Measurements from ENCODE around the gene MTMR4. TPM values are rescaled to one million over a fixed set of nuclear protein-coding genes. Genes with fewer than 3 reads are reported as not detected.
"Not testable (repeated sequence)": the region's sequence is repeated elsewhere in the genome, so short reads cannot be mapped to it uniquely, and the experiment has no call there.

The MTMR4 gene
- total RNA-seq: 10 to 100 TPM; 90.2 to 91.8 TPM
- 23.3 TPM for polyA plus RNA-seq

- Mint-ChIP-seq H3K27ac (peak within 1 kb of the TSS; percentile 65 to 97 (median 87)), H3K27me3 (peaks cover 0 to 9% of the 10 kb centered on the region in 2 donors), H3K36me3 (peaks cover 0 to 40% (median 17%) of the 10 kb centered on the region in 3 donors), H3K9me3 (no peaks in the 10 kb centered on the region), H3K4me1 (peaks cover 44 to 70% (median 64%) of the 10 kb centered on the region in 3 donors), H3K4me3 (peak within 1 kb of the TSS; percentile 85 to 97 (median 89))
- ChIA-PET CTCF (interaction anchor here (1.0 to 2.2 kb wide), 3 partner anchors 8 to 197 kb away, joined by 4 to 7 read pairs (median 5); partner anchors contain the start of gene HSF5), POLR2A (interaction anchor here (0.7 to 1.2 kb wide), 3 partner anchors 26 to 592 kb away, joined by 3 to 5 read pairs (median 3); partner anchors contain the start of genes HSF5 and TRIM37)
- peak within 1 kb of the TSS; percentile 67 for H3K4me3 ChIP-seq (ENCODE audit: low read length)
- DNase-seq: peak; percentile 69 to 80 (median 71)
- H3K36me3 ChIP-seq (ENCODE audit: insufficient read depth, low read length): peaks cover 36% of the 10 kb centered on the region
- no peaks in the 10 kb centered on the region for H3K27me3 ChIP-seq (ENCODE audit: insufficient read depth, low read length, poor library complexity, severe bottlenecking)
- H3K4me1 ChIP-seq (ENCODE audit: insufficient read depth, low read length): peaks cover 43% of the 10 kb centered on the region
- no peaks in the 10 kb centered on the region for H3K9me3 ChIP-seq (ENCODE audit: low read length)
- H3K27ac ChIP-seq (ENCODE audit: low read depth, low read length): peak within 1 kb of the TSS; percentile 51
Measured at GRCh38 chr17:58513965-58514769, at the start of gene MTMR4. TSS of gene MTMR4 (minus strand) at chr17:58514638. CDS start at chr17:58514407, 231 bp downstream.

- Mint-ChIP-seq H3K36me3 (no peaks in the 10 kb centered on the region), H3K27me3 (peaks cover 0 to 5% of the 10 kb centered on the region in 2 donors), H3K27ac (no peak overlapping the region), H3K4me3 (no peak overlapping the region), H3K4me1 (peaks cover 4 to 9% (median 5%) of the 10 kb centered on the region in 3 donors), H3K9me3 (no peaks in the 10 kb centered on the region)
- CTCF ChIA-PET: no interaction called here
- no peaks in the 10 kb centered on the region for H3K4me1 ChIP-seq (ENCODE audit: insufficient read depth, low read length)
- H3K36me3 ChIP-seq (ENCODE audit: insufficient read depth, low read length): no peaks in the 10 kb centered on the region
- H3K27ac ChIP-seq (ENCODE audit: low read depth, low read length): no peak overlapping the region
- no peak for DNase-seq
- POLR2A ChIA-PET: no interaction called here
- no peaks in the 10 kb centered on the region for H3K27me3 ChIP-seq (ENCODE audit: insufficient read depth, low read length, poor library complexity, severe bottlenecking)
- H3K9me3 ChIP-seq (ENCODE audit: low read length): no peaks in the 10 kb centered on the region
- no peak overlapping the region for H3K4me3 ChIP-seq (ENCODE audit: low read length)
Measured at GRCh38 chr17:58560511-58560910, 46.1 kb upstream of the MTMR4 start.

GRCh38 chr17:58557981-58558380, 43.5 kb upstream of the MTMR4 start:
- Histone ChIP-seq H3K27me3 (ENCODE audit: insufficient read depth, low read length, poor library complexity, severe bottlenecking) (no peaks in the 10 kb centered on the region), H3K27ac (ENCODE audit: low read depth, low read length) (no peak overlapping the region), H3K9me3 (ENCODE audit: low read length) (no peaks in the 10 kb centered on the region), H3K4me1 (ENCODE audit: insufficient read depth, low read length) (no peaks in the 10 kb centered on the region), H3K36me3 (ENCODE audit: insufficient read depth, low read length) (no peaks in the 10 kb centered on the region), H3K4me3 (ENCODE audit: low read length) (no peak overlapping the region)
- peaks cover 4 to 9% (median 5%) of the 10 kb centered on the region in 3 donors for H3K4me1 Mint-ChIP-seq
- no peak for DNase-seq
- POLR2A ChIA-PET: no interaction called here
- CTCF ChIA-PET: no interaction called here
- peaks cover 0 to 3% of the 10 kb centered on the region in 2 donors for H3K27me3 Mint-ChIP-seq
- H3K9me3 Mint-ChIP-seq: no peaks in the 10 kb centered on the region
- H3K27ac Mint-ChIP-seq: no peak overlapping the region
- no peaks in the 10 kb centered on the region for H3K36me3 Mint-ChIP-seq
- no peak overlapping the region for H3K4me3 Mint-ChIP-seq

GRCh38 chr17:58556833-58557250, 42.4 kb upstream of the MTMR4 start:
- H3K9me3 Mint-ChIP-seq: no peaks in the 10 kb centered on the region
- DNase-seq: no peak
- Histone ChIP-seq H3K9me3 (ENCODE audit: low read length) (no peaks in the 10 kb centered on the region), H3K36me3 (ENCODE audit: insufficient read depth, low read length) (no peaks in the 10 kb centered on the region), H3K4me1 (ENCODE audit: insufficient read depth, low read length) (no peaks in the 10 kb centered on the region), H3K27ac (ENCODE audit: low read depth, low read length) (no peak overlapping the region), H3K4me3 (ENCODE audit: low read length) (no peak overlapping the region), H3K27me3 (ENCODE audit: insufficient read depth, low read length, poor library complexity, severe bottlenecking) (no peaks in the 10 kb centered on the region)
- H3K36me3 Mint-ChIP-seq: no peaks in the 10 kb centered on the region
- ChIA-PET POLR2A (no interaction called here), CTCF (no interaction called here)
- H3K4me3 Mint-ChIP-seq: no peak overlapping the region
- peaks cover 0 to 3% of the 10 kb centered on the region in 2 donors for H3K27me3 Mint-ChIP-seq
- peaks cover 4 to 9% (median 5%) of the 10 kb centered on the region in 3 donors for H3K4me1 Mint-ChIP-seq
- peak overlapping the region in 1 of 8 donors; percentile 11 for H3K27ac Mint-ChIP-seq

- POLR2A ChIA-PET; H3K36me3 ChIP-seq (ENCODE audit: insufficient read depth, low read length); H3K27me3 Mint-ChIP-seq; H3K36me3 Mint-ChIP-seq; H3K9me3 ChIP-seq (ENCODE audit: low read length); H3K4me1 Mint-ChIP-seq; H3K27ac Mint-ChIP-seq; H3K27ac ChIP-seq (ENCODE audit: low read depth, low read length); H3K9me3 Mint-ChIP-seq; H3K4me3 ChIP-seq (ENCODE audit: low read length); H3K4me1 ChIP-seq (ENCODE audit: insufficient read depth, low read length); H3K27me3 ChIP-seq (ENCODE audit: insufficient read depth, low read length, poor library complexity, severe bottlenecking); DNase-seq; CTCF ChIA-PET; H3K4me3 Mint-ChIP-seq: not testable (repeated sequence)
Measured at GRCh38 chr17:58555109-58555508, 40.7 kb upstream of the MTMR4 start.

GRCh38 chr17:58541249-58541648, 26.8 kb upstream of the MTMR4 start:
- H3K4me1 Mint-ChIP-seq: no peaks in the 10 kb centered on the region
- H3K9me3 Mint-ChIP-seq: no peaks in the 10 kb centered on the region
- Histone ChIP-seq H3K27ac (ENCODE audit: low read depth, low read length) (no peak overlapping the region), H3K27me3 (ENCODE audit: insufficient read depth, low read length, poor library complexity, severe bottlenecking) (no peaks in the 10 kb centered on the region), H3K4me1 (ENCODE audit: insufficient read depth, low read length) (no peaks in the 10 kb centered on the region), H3K4me3 (ENCODE audit: low read length) (no peak overlapping the region), H3K9me3 (ENCODE audit: low read length) (no peaks in the 10 kb centered on the region), H3K36me3 (ENCODE audit: insufficient read depth, low read length) (no peaks in the 10 kb centered on the region)
- no peaks in the 10 kb centered on the region for H3K36me3 Mint-ChIP-seq
- CTCF ChIA-PET: interaction anchor here (1.0 kb wide), 1 partner anchor 23 kb away, joined by 3 read pairs; no protein-coding TSS in a partner anchor
- H3K27me3 Mint-ChIP-seq: peaks cover 4 to 11% of the 10 kb centered on the region in 2 donors
- no peak overlapping the region for H3K4me3 Mint-ChIP-seq
- POLR2A ChIA-PET: no interaction called here
- H3K27ac Mint-ChIP-seq: no peak overlapping the region
- no peak for DNase-seq

GRCh38 chr17:58539698-58540097, 25.3 kb upstream of the MTMR4 start:
- Mint-ChIP-seq H3K27ac (no peak overlapping the region), H3K27me3 (peaks cover 9 to 26% of the 10 kb centered on the region in 2 donors), H3K4me1 (no peaks in the 10 kb centered on the region), H3K9me3 (no peaks in the 10 kb centered on the region), H3K4me3 (no peak overlapping the region), H3K36me3 (peaks cover 0 to 7% (median 0%) of the 10 kb centered on the region in 3 donors)
- H3K4me3 ChIP-seq (ENCODE audit: low read length): no peak overlapping the region
- no peak overlapping the region for H3K27ac ChIP-seq (ENCODE audit: low read depth, low read length)
- H3K4me1 ChIP-seq (ENCODE audit: insufficient read depth, low read length): no peaks in the 10 kb centered on the region
- H3K27me3 ChIP-seq (ENCODE audit: insufficient read depth, low read length, poor library complexity, severe bottlenecking): no peaks in the 10 kb centered on the region
- DNase-seq: no peak
- H3K9me3 ChIP-seq (ENCODE audit: low read length): no peaks in the 10 kb centered on the region
- no peaks in the 10 kb centered on the region for H3K36me3 ChIP-seq (ENCODE audit: insufficient read depth, low read length)
- ChIA-PET CTCF (no interaction called here), POLR2A (no interaction called here)

- no peak overlapping the region for H3K27ac ChIP-seq (ENCODE audit: low read depth, low read length)
- Mint-ChIP-seq H3K4me1 (no peaks in the 10 kb centered on the region), H3K27ac (no peak overlapping the region), H3K9me3 (no peaks in the 10 kb centered on the region), H3K4me3 (no peak overlapping the region), H3K36me3 (peaks cover 0 to 7% (median 0%) of the 10 kb centered on the region in 3 donors), H3K27me3 (peaks cover 15 to 31% of the 10 kb centered on the region in 2 donors)
- H3K36me3 ChIP-seq (ENCODE audit: insufficient read depth, low read length): no peaks in the 10 kb centered on the region
- POLR2A ChIA-PET: no interaction called here
- H3K4me3 ChIP-seq (ENCODE audit: low read length): no peak overlapping the region
- DNase-seq: no peak
- H3K4me1 ChIP-seq (ENCODE audit: insufficient read depth, low read length): no peaks in the 10 kb centered on the region
- CTCF ChIA-PET: no interaction called here
- H3K27me3 ChIP-seq (ENCODE audit: insufficient read depth, low read length, poor library complexity, severe bottlenecking): no peaks in the 10 kb centered on the region
- H3K9me3 ChIP-seq (ENCODE audit: low read length): no peaks in the 10 kb centered on the region
Measured at GRCh38 chr17:58538811-58539409, 24.5 kb upstream of the MTMR4 start.
